Caco-2 (cell line): Measurements from ENCODE around the gene BEND5. TPM values are rescaled to one million over a fixed set of nuclear protein-coding genes. Genes with fewer than 3 reads are reported as not detected.

Experiments
- BruUV-seq: library from RNA; stranded (reverse); fragments of 400-500 nt; replicated peaks from 2 replicates; lab custom pipeline; 2021; lab: Mats Ljungman, UMichigan
- CTCF ChIA-PET: fragments of 300-600 bp; sonication (Branson Sonifier 250); formaldehyde crosslinking; loops from one replicate; lab custom pipeline; 2022; ENCODE audit warnings: antibody characterized with exemption; lab: Charles Lee
- POLR2A ChIA-PET: fragments of 300-600 bp; sonication (Branson Sonifier 250); formaldehyde crosslinking; loops from one replicate; lab custom pipeline; 2022; ENCODE audit warnings: antibody characterized with exemption; lab: Charles Lee
- DNase-seq, 2 experiments: peaks; one replicate each; pipeline versions ENCODE4 v3.0.0 to v3.0.0-alpha.2; 2020 to 2022
- H3K27me3 ChIP-seq: replicated peaks from 2 replicates; pipeline ENCODE4 v1.6.0; 2011; ENCODE audit warnings: low read length; ENCODE audit not compliant: control insufficient read depth, insufficient read depth
- H3K36me3 ChIP-seq: 2 replicates; pipeline ENCODE4 v1.5.1; 2011; ENCODE audit warnings: low read length; ENCODE audit not compliant: control insufficient read depth, insufficient read depth
- H3K4me1 ChIP-seq: fragments of 250-450 bp; sonication (Bioruptor Pico); 2 replicates; pipeline ENCODE4 v1.5.1; 2020; ENCODE audit warnings: mild to moderate bottlenecking
- H3K4me3 ChIP-seq: 2 replicates; pipeline ENCODE4 v1.5.1; 2011; ENCODE audit warnings: low read depth, mild to moderate bottlenecking, control low read depth, low read length
- H3K9me3 ChIP-seq: fragments of 250-450 bp; sonication (Bioruptor Pico); 2 replicates; pipeline ENCODE4 v1.5.1; 2020; ENCODE audit warnings: mild to moderate bottlenecking, moderate library complexity
- H3K27ac Mint-ChIP-seq: one replicate; pipeline ENCODE4 v1.8.0; 2022; ENCODE audit warnings: mixed read lengths; ENCODE audit not compliant: unreplicated experiment
- H3K27me3 Mint-ChIP-seq: one replicate; pipeline ENCODE4 v1.8.0; 2022; ENCODE audit warnings: mixed read lengths; ENCODE audit not compliant: insufficient read depth, unreplicated experiment
- H3K36me3 Mint-ChIP-seq: one replicate; pipeline ENCODE4 v1.8.0; 2022; ENCODE audit warnings: mild to moderate bottlenecking, mixed read lengths; ENCODE audit not compliant: insufficient read depth, unreplicated experiment
- H3K4me1 Mint-ChIP-seq: one replicate; pipeline ENCODE4 v1.8.0; 2022; ENCODE audit warnings: low read depth, mixed read lengths; ENCODE audit not compliant: unreplicated experiment
- H3K4me3 Mint-ChIP-seq: one replicate; pipeline ENCODE4 v1.8.0; 2022; ENCODE audit warnings: mild to moderate bottlenecking, moderate library complexity, mixed read lengths; ENCODE audit not compliant: unreplicated experiment
- H3K9me3 Mint-ChIP-seq: one replicate; pipeline ENCODE4 v1.8.0; 2022; ENCODE audit warnings: mixed read lengths; ENCODE audit not compliant: unreplicated experiment
- CTCF ChIP-seq, 2 experiments: fragments of 200-600 bp in 1 of 2; IDR thresholded peaks; 1 replicate in 1 of 2; 2 replicates in 1 of 2; pipeline versions ENCODE4 v1.5.1 to v1.8.0; 2011 to 2022; ENCODE audit warnings: antibody characterized with exemption in 1 of 2, control low read depth in 1 of 2, inconsistent platforms in 1 of 2, low read depth in 1 of 2, low read length in 1 of 2, mild to moderate bottlenecking in 1 of 2, moderate library complexity in 1 of 2; ENCODE audit not compliant: insufficient read depth in 1 of 2, severe bottlenecking in 1 of 2, unreplicated experiment in 1 of 2
- intact Hi-C: fragments of 100-400 bp; cut with micrococcal nuclease; formaldehyde crosslinking; loops from one replicate; pipeline ENCODE4 v1.10.0; 2022; ENCODE audit not compliant: unreplicated experiment
- total RNA-seq: library from RNA; stranded (reverse); gene quantifications from 2 replicates; pipeline ENCODE4 v1.2.3, GENCODE V29; 2022

Gene BEND5
- total RNA-seq, 1 experiment from 2014 or later, result 0.57 TPM

- no peak for DNase-seq
- ChIA-PET CTCF (no interaction called here), POLR2A (no interaction called here)
- H3K27me3 Mint-ChIP-seq, result no peaks in the 10 kb centered on the region
- H3K27ac Mint-ChIP-seq, result no peak overlapping the region
- H3K4me1 Mint-ChIP-seq, result no peaks in the 10 kb centered on the region
- no peak for TF ChIP-seq CTCF (IDR thresholded peaks at IDR 0.05; ENCODE audit: insufficient read depth in 1 of 2, low read depth in 1 of 2, low read length in 1 of 2, severe bottlenecking in 1 of 2, unreplicated experiment in 1 of 2)
- no TSS peak for BruUV-seq
- no peaks in the 10 kb centered on the region for H3K4me1 ChIP-seq
- no peaks in the 10 kb centered on the region for H3K27me3 ChIP-seq
- no peak overlapping the region for H3K4me3 Mint-ChIP-seq
- no peak overlapping the region for H3K4me3 ChIP-seq
- intact Hi-C loops, result no loop called here
- no peaks in the 10 kb centered on the region for H3K9me3 Mint-ChIP-seq
- no peaks in the 10 kb centered on the region for H3K36me3 Mint-ChIP-seq
- no peaks in the 10 kb centered on the region for H3K9me3 ChIP-seq
- H3K36me3 ChIP-seq, result no peaks in the 10 kb centered on the region
Observed at GRCh38 chr1:48807554-48808260, 31.0 kb upstream of the BEND5 start.

GRCh38 chr1:48803474-48803873 is 26.8 kb upstream of the BEND5 start:
- Mint-ChIP-seq H3K27ac (no peak overlapping the region), H3K9me3 (no peaks in the 10 kb centered on the region), H3K4me1 (no peaks in the 10 kb centered on the region), H3K4me3 (no peak overlapping the region), H3K27me3 (peaks cover 5% of the 10 kb centered on the region), H3K36me3 (no peaks in the 10 kb centered on the region)
- DNase-seq, result no peak
- Histone ChIP-seq H3K36me3 (no peaks in the 10 kb centered on the region), H3K27me3 (no peaks in the 10 kb centered on the region), H3K4me3 (no peak overlapping the region), H3K9me3 (no peaks in the 10 kb centered on the region), H3K4me1 (no peaks in the 10 kb centered on the region)
- CTCF ChIA-PET, result no interaction called here
- POLR2A ChIA-PET, result no interaction called here
- no TSS peak for BruUV-seq
- intact Hi-C loops, result no loop called here
- no peak for TF ChIP-seq CTCF (IDR thresholded peaks at IDR 0.05; ENCODE audit: insufficient read depth in 1 of 2, low read depth in 1 of 2, low read length in 1 of 2, severe bottlenecking in 1 of 2, unreplicated experiment in 1 of 2)

- no TSS peak for BruUV-seq
Observed at GRCh38 chr1:48794816-48795215, 18.1 kb upstream of the BEND5 start.

More at GRCh38 chr1:48794816-48795215, 18.1 kb upstream of the BEND5 start:
- intact Hi-C loops, result no loop called here
- Mint-ChIP-seq H3K9me3 (no peaks in the 10 kb centered on the region), H3K4me3 (no peak overlapping the region), H3K4me1 (peaks cover 6% of the 10 kb centered on the region), H3K27me3 (no peaks in the 10 kb centered on the region), H3K36me3 (no peaks in the 10 kb centered on the region), H3K27ac (no peak overlapping the region)
- ChIA-PET POLR2A (no interaction called here), CTCF (no interaction called here)
- TF ChIP-seq CTCF (IDR thresholded peaks at IDR 0.05; ENCODE audit: insufficient read depth in 1 of 2, low read depth in 1 of 2, low read length in 1 of 2, severe bottlenecking in 1 of 2, unreplicated experiment in 1 of 2), result no peak
- H3K9me3 ChIP-seq, result no peaks in the 10 kb centered on the region
- DNase-seq, result no peak
- no peaks in the 10 kb centered on the region for H3K4me1 ChIP-seq
- no peaks in the 10 kb centered on the region for H3K27me3 ChIP-seq
- no peaks in the 10 kb centered on the region for H3K36me3 ChIP-seq
- no peak overlapping the region for H3K4me3 ChIP-seq
